ENCODE results near the gene PIEZO2.

Gene PIEZO2

GRCh38 chr18:10743766-10744165, 405.6 kb downstream of the PIEZO2 start:
- Mint-ChIP-seq H3K9me3 (no peaks in the 10 kb centered on the region), H3K4me1 (no peaks in the 10 kb centered on the region), H3K27ac (peak overlapping the region in 1 of 2 donors; percentile 27), H3K27me3 (peaks cover 6% of the 10 kb centered on the region), H3K4me3 (no peak overlapping the region)
- ATAC-seq (no peak), DNase-seq (no peak)

- Mint-ChIP-seq H3K9me3 (no peaks in the 10 kb centered on the region), H3K27me3 (peaks cover 6% of the 10 kb centered on the region), H3K27ac (peak overlapping the region in 1 of 2 donors; percentile 80), H3K4me1 (no peaks in the 10 kb centered on the region), H3K4me3 (no peak overlapping the region)
- no peak for ATAC-seq
- no peak for DNase-seq
These were observed 410.2 kb downstream of the PIEZO2 start for GRCh38 chr18:10739152-10739551.

- DNase-seq (no peak), ATAC-seq (no peak)
- Mint-ChIP-seq H3K27me3 (peaks cover 6% of the 10 kb centered on the region), H3K9me3 (no peaks in the 10 kb centered on the region), H3K4me1 (no peaks in the 10 kb centered on the region), H3K4me3 (no peak overlapping the region), H3K27ac (no peak overlapping the region)
These were observed 412.4 kb downstream of the PIEZO2 start for GRCh38 chr18:10736984-10737383.

GRCh38 chr18:10732990-10733389, 416.4 kb downstream of the PIEZO2 start:
- H3K4me3 Mint-ChIP-seq = no peak overlapping the region
- DNase-seq (no peak), ATAC-seq (no peak)
- no peaks in the 10 kb centered on the region for H3K27me3 Mint-ChIP-seq
- H3K27ac Mint-ChIP-seq = peak overlapping the region in 1 of 2 donors; percentile 19
- H3K4me1 Mint-ChIP-seq = no peaks in the 10 kb centered on the region
- H3K9me3 Mint-ChIP-seq = no peaks in the 10 kb centered on the region

DNA sequence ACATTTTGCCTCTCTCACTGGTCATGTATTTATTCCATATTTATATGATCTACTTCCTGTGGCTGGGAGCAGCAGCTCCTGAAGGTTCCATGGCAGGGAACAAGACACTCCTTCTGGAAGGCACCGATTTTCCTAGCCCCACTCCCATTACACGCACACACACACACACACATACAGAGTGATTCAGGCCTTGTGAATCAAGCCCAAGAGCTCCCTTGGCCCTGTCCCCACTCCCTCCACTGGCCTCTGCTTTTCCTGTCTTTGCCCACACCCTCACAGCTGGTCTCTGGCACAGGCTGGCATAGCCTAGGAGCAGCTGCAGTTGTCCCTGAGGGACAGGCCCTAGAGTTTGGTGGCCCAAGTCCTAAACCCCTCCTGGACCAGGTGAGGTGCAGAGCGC, 421.9 kb downstream of the PIEZO2 start:
- Mint-ChIP-seq H3K4me1 (no peaks in the 10 kb centered on the region), H3K4me3 (no peak overlapping the region)
- no peak for ATAC-seq

DNA sequence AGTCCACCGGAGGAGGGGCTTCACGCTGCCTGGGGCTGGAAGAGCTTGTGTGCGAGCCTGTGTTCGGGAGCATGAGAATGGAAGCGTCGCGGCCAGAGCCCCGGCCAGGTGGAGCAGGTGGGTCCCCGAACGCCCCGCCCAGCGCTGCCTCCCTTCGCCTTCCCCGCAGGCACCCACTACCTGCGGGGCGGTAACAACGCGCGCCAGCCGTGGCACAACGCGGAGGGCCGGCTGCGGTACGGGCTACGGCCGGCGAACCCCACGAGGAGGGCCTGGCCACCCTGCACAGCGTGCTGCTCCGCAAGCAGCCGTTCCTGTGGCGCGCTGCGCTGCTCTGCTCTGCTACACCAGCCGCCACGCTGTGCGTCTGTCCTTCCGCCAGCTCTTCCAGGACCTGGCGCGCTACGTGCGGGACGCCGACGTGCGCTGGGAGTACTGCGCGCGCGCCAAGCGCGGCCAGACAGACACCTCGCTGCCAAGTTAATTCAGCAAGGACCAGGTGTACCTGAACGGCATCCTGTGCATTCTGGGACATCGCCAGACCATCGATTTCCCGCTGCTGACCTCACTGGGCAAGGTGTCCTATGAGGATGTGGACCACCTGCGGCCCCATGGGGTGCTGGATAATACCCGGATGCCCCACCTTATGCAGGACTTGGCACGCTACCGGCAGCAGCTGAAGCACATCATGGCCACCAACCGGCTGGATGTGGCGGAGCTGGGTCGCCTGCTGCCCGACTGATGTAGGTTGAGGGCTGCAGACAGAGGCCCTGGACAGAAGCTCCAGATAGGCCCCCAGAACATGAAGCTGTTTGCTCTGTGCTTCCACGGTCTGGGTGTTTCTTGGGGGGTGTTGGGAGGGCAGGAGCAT, 422.9 kb downstream of the PIEZO2 start:
- H3K4me1 Mint-ChIP-seq = no peaks in the 10 kb centered on the region
- DNase-seq = no peak
- H3K27me3 Mint-ChIP-seq = peaks cover 42% of the 10 kb centered on the region
- H3K4me3 Mint-ChIP-seq = peak overlapping the region in 1 of 2 donors; percentile 50
- no peaks in the 10 kb centered on the region for H3K9me3 Mint-ChIP-seq
- ATAC-seq = peak; percentile 65
- H3K27ac Mint-ChIP-seq = peak overlapping the region in 1 of 2 donors; percentile 82

More for the DNA sequence above, 421.9 kb downstream of the PIEZO2 start:
- DNase-seq = no peak
- H3K27ac Mint-ChIP-seq = no peak overlapping the region
- no peaks in the 10 kb centered on the region for H3K9me3 Mint-ChIP-seq
- peaks cover 42% of the 10 kb centered on the region for H3K27me3 Mint-ChIP-seq

GRCh38 chr18:10724666-10725065, 424.7 kb downstream of the PIEZO2 start:
- Mint-ChIP-seq H3K9me3 (no peaks in the 10 kb centered on the region), H3K4me3 (no peak overlapping the region), H3K27ac (no peak overlapping the region), H3K27me3 (peaks cover 42% of the 10 kb centered on the region), H3K4me1 (no peaks in the 10 kb centered on the region)
- DNase-seq (no peak), ATAC-seq (peak; percentile 33)

- Mint-ChIP-seq H3K9me3 (no peaks in the 10 kb centered on the region), H3K4me1 (no peaks in the 10 kb centered on the region), H3K27ac (no peak overlapping the region), H3K27me3 (peaks cover 42% of the 10 kb centered on the region), H3K4me3 (no peak overlapping the region)
- DNase-seq (no peak), ATAC-seq (no peak)
These were observed 425.9 kb downstream of the PIEZO2 start for GRCh38 chr18:10723496-10723895.

DNA sequence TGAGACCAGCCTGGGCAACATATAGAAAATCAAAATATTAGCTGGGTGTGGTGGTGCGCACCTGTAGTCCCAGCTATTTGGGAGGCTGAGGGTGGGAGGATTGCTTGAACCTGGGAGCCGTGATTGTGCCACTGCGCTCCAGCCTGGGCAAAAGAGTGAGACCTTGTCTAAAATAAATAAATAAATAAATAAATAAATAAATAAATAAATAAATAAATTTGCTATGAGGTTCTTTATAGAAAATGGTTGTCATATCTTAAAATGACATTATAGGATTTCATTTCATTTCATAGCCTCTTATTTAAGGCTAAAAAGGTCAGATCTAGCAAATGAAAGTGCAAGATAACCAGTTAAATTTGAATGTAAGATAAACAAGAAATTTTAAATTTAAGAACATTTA, 430.6 kb downstream of the PIEZO2 start:
- DNase-seq (no peak), ATAC-seq (no peak)
- Mint-ChIP-seq H3K4me1 (no peaks in the 10 kb centered on the region), H3K27ac (no peak overlapping the region), H3K9me3 (no peaks in the 10 kb centered on the region), H3K27me3 (peaks cover 20% of the 10 kb centered on the region), H3K4me3 (no peak overlapping the region)

- no peak overlapping the region for H3K27ac Mint-ChIP-seq
- DNase-seq = no peak
These were observed 433.6 kb downstream of the PIEZO2 start for GRCh38 chr18:10715791-10716190.

DNA sequence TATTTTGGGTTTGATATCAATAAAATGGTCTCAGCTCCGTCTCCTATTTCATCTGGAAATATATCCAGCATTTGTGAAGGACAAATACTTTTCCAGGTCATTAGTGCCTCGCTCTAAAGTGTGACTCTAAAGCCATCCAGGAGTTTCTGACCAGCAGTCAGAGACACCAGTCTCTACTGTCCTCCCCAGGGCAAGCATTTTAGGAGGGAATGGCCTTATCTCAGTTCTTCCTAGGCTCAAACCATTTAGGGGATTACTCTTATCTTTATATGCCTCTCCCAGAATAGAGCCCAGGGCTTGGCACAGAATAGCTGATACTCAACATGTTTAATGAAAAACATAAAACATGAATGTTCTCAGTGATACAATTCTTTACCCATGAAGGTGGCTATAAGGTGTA, 436.0 kb downstream of the PIEZO2 start:
- ATAC-seq = no peak
- peaks cover 10% of the 10 kb centered on the region for H3K27me3 Mint-ChIP-seq
- H3K4me1 Mint-ChIP-seq = no peaks in the 10 kb centered on the region
- no peaks in the 10 kb centered on the region for H3K9me3 Mint-ChIP-seq
- H3K27ac Mint-ChIP-seq = no peak overlapping the region
- no peak overlapping the region for H3K4me3 Mint-ChIP-seq
- no peak for DNase-seq

More at GRCh38 chr18:10715791-10716190, 433.6 kb downstream of the PIEZO2 start:
- H3K9me3 Mint-ChIP-seq = no peaks in the 10 kb centered on the region
- peaks cover 10% of the 10 kb centered on the region for H3K27me3 Mint-ChIP-seq
- H3K4me3 Mint-ChIP-seq = no peak overlapping the region
- no peaks in the 10 kb centered on the region for H3K4me1 Mint-ChIP-seq
- ATAC-seq = no peak

GRCh38 chr18:10707294-10707693, 442.1 kb downstream of the PIEZO2 start:
- Mint-ChIP-seq H3K9me3 (no peaks in the 10 kb centered on the region), H3K4me1 (no peaks in the 10 kb centered on the region), H3K27ac (no peak overlapping the region), H3K27me3 (peaks cover 8% of the 10 kb centered on the region), H3K4me3 (no peak overlapping the region)
- ATAC-seq (no peak), DNase-seq (no peak)

DNA sequence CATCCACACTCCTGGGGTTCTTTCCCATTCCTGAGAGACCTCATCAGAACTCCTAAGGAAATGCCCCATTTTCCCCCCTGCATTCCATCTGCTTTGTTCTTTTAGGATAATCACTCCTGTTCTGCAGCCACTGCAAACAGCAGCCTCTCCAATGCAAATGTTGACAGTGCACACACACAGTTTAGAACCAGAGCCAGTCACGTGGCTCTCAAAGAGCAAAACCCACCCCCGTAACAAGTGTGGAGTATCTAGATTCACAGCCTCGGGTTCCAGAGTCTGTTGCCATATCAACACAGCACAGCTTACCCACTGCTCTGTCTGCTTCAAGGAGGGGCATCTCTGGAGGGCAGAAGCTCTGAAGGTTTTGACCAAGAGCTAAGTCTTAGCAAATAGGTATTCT, 443.6 kb downstream of the PIEZO2 start:
- ATAC-seq = no peak
- peaks cover 8% of the 10 kb centered on the region for H3K27me3 Mint-ChIP-seq
- H3K9me3 Mint-ChIP-seq = no peaks in the 10 kb centered on the region
- H3K27ac Mint-ChIP-seq = peak overlapping the region in 1 of 2 donors; percentile 20
- no peak overlapping the region for H3K4me3 Mint-ChIP-seq
- DNase-seq = no peak
- no peaks in the 10 kb centered on the region for H3K4me1 Mint-ChIP-seq

- peaks cover 8% of the 10 kb centered on the region for H3K27me3 Mint-ChIP-seq
- no peaks in the 10 kb centered on the region for H3K4me1 Mint-ChIP-seq
- H3K4me3 Mint-ChIP-seq = no peak overlapping the region
- no peak overlapping the region for H3K27ac Mint-ChIP-seq
- H3K9me3 Mint-ChIP-seq = no peaks in the 10 kb centered on the region
- ATAC-seq (no peak), DNase-seq (no peak)
These were observed 444.1 kb downstream of the PIEZO2 start for GRCh38 chr18:10705291-10705690.

- peaks cover 8% of the 10 kb centered on the region for H3K27me3 Mint-ChIP-seq
- no peak overlapping the region for H3K4me3 Mint-ChIP-seq
- no peaks in the 10 kb centered on the region for H3K9me3 Mint-ChIP-seq
- no peak overlapping the region for H3K27ac Mint-ChIP-seq
- DNase-seq = no peak
- no peaks in the 10 kb centered on the region for H3K4me1 Mint-ChIP-seq
- ATAC-seq = no peak
These were observed 447.2 kb downstream of the PIEZO2 start for GRCh38 chr18:10702206-10702605.

DNA sequence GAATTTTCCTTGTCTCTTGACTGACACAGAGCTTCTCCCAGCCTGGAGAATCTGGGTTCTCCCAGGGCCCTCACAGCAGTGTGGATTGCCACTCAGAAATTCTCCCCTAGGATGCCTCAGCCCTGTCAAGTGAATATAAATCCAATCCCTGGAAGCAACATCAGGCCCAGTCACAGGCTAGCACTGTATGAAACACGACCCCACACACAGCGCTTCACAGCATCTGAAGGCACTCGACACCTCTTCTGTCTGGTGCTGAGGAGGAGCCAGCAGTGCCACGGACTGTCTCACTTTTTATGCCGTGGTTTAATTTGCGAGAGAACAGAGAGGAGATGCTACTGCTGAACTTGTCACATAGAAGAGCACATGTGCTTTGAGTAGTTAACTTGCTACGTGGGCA, 459.0 kb downstream of the PIEZO2 start:
- H3K4me1 Mint-ChIP-seq = no peaks in the 10 kb centered on the region
- H3K27ac Mint-ChIP-seq = peak overlapping the region in 1 of 2 donors; percentile 48
- no peak overlapping the region for H3K4me3 Mint-ChIP-seq
- no peaks in the 10 kb centered on the region for H3K27me3 Mint-ChIP-seq
- no peaks in the 10 kb centered on the region for H3K9me3 Mint-ChIP-seq
- DNase-seq (no peak), ATAC-seq (no peak)

GRCh38 chr18:10690035-10690329, 459.4 kb downstream of the PIEZO2 start:
- no peak for ATAC-seq
- no peak overlapping the region for H3K4me3 Mint-ChIP-seq
- no peaks in the 10 kb centered on the region for H3K4me1 Mint-ChIP-seq

More at GRCh38 chr18:10690035-10690329, 459.4 kb downstream of the PIEZO2 start:
- no peaks in the 10 kb centered on the region for H3K9me3 Mint-ChIP-seq
- DNase-seq = no peak
- H3K27me3 Mint-ChIP-seq = no peaks in the 10 kb centered on the region
- H3K27ac Mint-ChIP-seq = no peak overlapping the region
